ENCODE results near the gene CYP51A1.
"Not testable (repeated sequence)": the region's sequence is repeated elsewhere in the genome, so short reads cannot be mapped to it uniquely, and the experiment has no call there.

Gene CYP51A1

GRCh38 chr7:92119213-92119759 is 15.0 kb downstream of the CYP51A1 start:
- Histone ChIP-seq H3K9ac (ENCODE audit: low read length) (no peak overlapping the region), H3K27me3 (replicated peaks; ENCODE audit: control insufficient read depth, insufficient read depth, low read length) (no peaks in the 10 kb centered on the region), H3K4me3 (ENCODE audit: low read length) (no peak overlapping the region), H3K36me3 (ENCODE audit: control insufficient read depth, insufficient read depth, low read length, severe bottlenecking) (peaks cover 90% of the 10 kb centered on the region), H3K9me3 (ENCODE audit: control insufficient read depth, low read length) (peaks cover 7% of the 10 kb centered on the region), H3K4me1 (ENCODE audit: control insufficient read depth, insufficient read depth, low read length) (no peaks in the 10 kb centered on the region)
- no peak for DNase-seq (ENCODE audit: low read depth)

GRCh38 chr7:92116949-92117348 is 17.3 kb downstream of the CYP51A1 start:
- Histone ChIP-seq H3K4me1 (ENCODE audit: control insufficient read depth, insufficient read depth, low read length) (no peaks in the 10 kb centered on the region), H3K9ac (ENCODE audit: low read length) (no peak overlapping the region), H3K36me3 (ENCODE audit: control insufficient read depth, insufficient read depth, low read length, severe bottlenecking) (peaks cover 84% of the 10 kb centered on the region), H3K9me3 (ENCODE audit: control insufficient read depth, low read length) (peaks cover 5% of the 10 kb centered on the region), H3K27me3 (replicated peaks; ENCODE audit: control insufficient read depth, insufficient read depth, low read length) (no peaks in the 10 kb centered on the region), H3K4me3 (ENCODE audit: low read length) (no peak overlapping the region)
- DNase-seq (ENCODE audit: low read depth) = no peak

GRCh38 chr7:92115821-92116220 is 18.5 kb downstream of the CYP51A1 start:
- Histone ChIP-seq H3K27me3 (replicated peaks; ENCODE audit: control insufficient read depth, insufficient read depth, low read length) (no peaks in the 10 kb centered on the region), H3K9ac (ENCODE audit: low read length) (no peak overlapping the region), H3K36me3 (ENCODE audit: control insufficient read depth, insufficient read depth, low read length, severe bottlenecking) (peaks cover 84% of the 10 kb centered on the region), H3K9me3 (ENCODE audit: control insufficient read depth, low read length) (no peaks in the 10 kb centered on the region), H3K4me1 (ENCODE audit: control insufficient read depth, insufficient read depth, low read length) (no peaks in the 10 kb centered on the region), H3K4me3 (ENCODE audit: low read length) (no peak overlapping the region)
- DNase-seq (ENCODE audit: low read depth) = no peak

- Histone ChIP-seq H3K4me3 (ENCODE audit: low read length) (no peak overlapping the region), H3K9me3 (ENCODE audit: control insufficient read depth, low read length) (no peaks in the 10 kb centered on the region), H3K36me3 (ENCODE audit: control insufficient read depth, insufficient read depth, low read length, severe bottlenecking) (peaks cover 91% of the 10 kb centered on the region), H3K4me1 (ENCODE audit: control insufficient read depth, insufficient read depth, low read length) (no peaks in the 10 kb centered on the region), H3K27me3 (replicated peaks; ENCODE audit: control insufficient read depth, insufficient read depth, low read length) (no peaks in the 10 kb centered on the region), H3K9ac (ENCODE audit: low read length) (no peak overlapping the region)
- DNase-seq (ENCODE audit: low read depth) = no peak
Measured at GRCh38 chr7:92110857-92111256, 23.4 kb downstream of the CYP51A1 start.

- Histone ChIP-seq H3K4me1 (ENCODE audit: control insufficient read depth, insufficient read depth, low read length) (no peaks in the 10 kb centered on the region), H3K27me3 (replicated peaks; ENCODE audit: control insufficient read depth, insufficient read depth, low read length) (no peaks in the 10 kb centered on the region), H3K9me3 (ENCODE audit: control insufficient read depth, low read length) (no peaks in the 10 kb centered on the region), H3K9ac (ENCODE audit: low read length) (no peak overlapping the region), H3K36me3 (ENCODE audit: control insufficient read depth, insufficient read depth, low read length, severe bottlenecking) (peaks cover 83% of the 10 kb centered on the region), H3K4me3 (ENCODE audit: low read length) (no peak overlapping the region)
- no peak for DNase-seq (ENCODE audit: low read depth)
Measured at GRCh38 chr7:92108821-92109220, 25.5 kb downstream of the CYP51A1 start.

GRCh38 chr7:92102862-92103261 is 31.4 kb downstream of the CYP51A1 start:
- not testable (repeated sequence) for H3K4me3 ChIP-seq (ENCODE audit: low read length); H3K27me3 ChIP-seq (replicated peaks; ENCODE audit: control insufficient read depth, insufficient read depth, low read length); H3K9ac ChIP-seq (ENCODE audit: low read length); H3K9me3 ChIP-seq (ENCODE audit: control insufficient read depth, low read length); H3K4me1 ChIP-seq (ENCODE audit: control insufficient read depth, insufficient read depth, low read length)
- peaks cover 71% of the 10 kb centered on the region for H3K36me3 ChIP-seq (ENCODE audit: control insufficient read depth, insufficient read depth, low read length, severe bottlenecking)
- DNase-seq (ENCODE audit: low read depth) = peak; percentile 27

- Histone ChIP-seq H3K9ac (ENCODE audit: low read length) (no peak overlapping the region), H3K9me3 (ENCODE audit: control insufficient read depth, low read length) (no peaks in the 10 kb centered on the region), H3K27me3 (replicated peaks; ENCODE audit: control insufficient read depth, insufficient read depth, low read length) (no peaks in the 10 kb centered on the region), H3K4me3 (ENCODE audit: low read length) (no peak overlapping the region), H3K4me1 (ENCODE audit: control insufficient read depth, insufficient read depth, low read length) (no peaks in the 10 kb centered on the region), H3K36me3 (ENCODE audit: control insufficient read depth, insufficient read depth, low read length, severe bottlenecking) (peaks cover 69% of the 10 kb centered on the region)
- no peak for DNase-seq (ENCODE audit: low read depth)
Measured at GRCh38 chr7:92100534-92100933, 33.7 kb downstream of the CYP51A1 start.

GRCh38 chr7:92095380-92095779 is 38.9 kb downstream of the CYP51A1 start:
- Histone ChIP-seq H3K36me3 (ENCODE audit: control insufficient read depth, insufficient read depth, low read length, severe bottlenecking) (peaks cover 67% of the 10 kb centered on the region), H3K4me1 (ENCODE audit: control insufficient read depth, insufficient read depth, low read length) (no peaks in the 10 kb centered on the region), H3K4me3 (ENCODE audit: low read length) (no peak overlapping the region), H3K27me3 (replicated peaks; ENCODE audit: control insufficient read depth, insufficient read depth, low read length) (no peaks in the 10 kb centered on the region), H3K9me3 (ENCODE audit: control insufficient read depth, low read length) (no peaks in the 10 kb centered on the region), H3K9ac (ENCODE audit: low read length) (no peak overlapping the region)
- DNase-seq (ENCODE audit: low read depth) = no peak

- Histone ChIP-seq H3K36me3 (ENCODE audit: control insufficient read depth, insufficient read depth, low read length, severe bottlenecking) (peaks cover 66% of the 10 kb centered on the region), H3K4me3 (ENCODE audit: low read length) (no peak overlapping the region), H3K27me3 (replicated peaks; ENCODE audit: control insufficient read depth, insufficient read depth, low read length) (no peaks in the 10 kb centered on the region), H3K4me1 (ENCODE audit: control insufficient read depth, insufficient read depth, low read length) (no peaks in the 10 kb centered on the region), H3K9me3 (ENCODE audit: control insufficient read depth, low read length) (no peaks in the 10 kb centered on the region), H3K9ac (ENCODE audit: low read length) (no peak overlapping the region)
- DNase-seq (ENCODE audit: low read depth) = peak; percentile 22
Measured at GRCh38 chr7:92092210-92092609, 42.1 kb downstream of the CYP51A1 start.

- no peaks in the 10 kb centered on the region for H3K27me3 ChIP-seq (replicated peaks; ENCODE audit: control insufficient read depth, insufficient read depth, low read length)
- H3K36me3 ChIP-seq (ENCODE audit: control insufficient read depth, insufficient read depth, low read length, severe bottlenecking) = peaks cover 83% of the 10 kb centered on the region
- peaks cover 3% of the 10 kb centered on the region for H3K9me3 ChIP-seq (ENCODE audit: control insufficient read depth, low read length)
Measured at GRCh38 chr7:92088266-92088665, 46.0 kb downstream of the CYP51A1 start.

GRCh38 chr7:92083922-92084321 is 50.4 kb downstream of the CYP51A1 start:
- not testable (repeated sequence) for H3K27me3 ChIP-seq (replicated peaks; ENCODE audit: control insufficient read depth, insufficient read depth, low read length); H3K9ac ChIP-seq (ENCODE audit: low read length); H3K9me3 ChIP-seq (ENCODE audit: control insufficient read depth, low read length); H3K4me1 ChIP-seq (ENCODE audit: control insufficient read depth, insufficient read depth, low read length); H3K4me3 ChIP-seq (ENCODE audit: low read length); DNase-seq (ENCODE audit: low read depth)
- peaks cover 76% of the 10 kb centered on the region for H3K36me3 ChIP-seq (ENCODE audit: control insufficient read depth, insufficient read depth, low read length, severe bottlenecking)

More at GRCh38 chr7:92088266-92088665, 46.0 kb downstream of the CYP51A1 start:
- Histone ChIP-seq H3K4me3 (ENCODE audit: low read length) (no peak overlapping the region), H3K4me1 (ENCODE audit: control insufficient read depth, insufficient read depth, low read length) (no peaks in the 10 kb centered on the region), H3K9ac (ENCODE audit: low read length) (no peak overlapping the region)
- no peak for DNase-seq (ENCODE audit: low read depth)

- Histone ChIP-seq H3K4me1 (ENCODE audit: control insufficient read depth, insufficient read depth, low read length) (no peaks in the 10 kb centered on the region), H3K4me3 (ENCODE audit: low read length) (no peak overlapping the region), H3K9me3 (ENCODE audit: control insufficient read depth, low read length) (no peaks in the 10 kb centered on the region), H3K9ac (ENCODE audit: low read length) (no peak overlapping the region), H3K27me3 (replicated peaks; ENCODE audit: control insufficient read depth, insufficient read depth, low read length) (no peaks in the 10 kb centered on the region), H3K36me3 (ENCODE audit: control insufficient read depth, insufficient read depth, low read length, severe bottlenecking) (peaks cover 28% of the 10 kb centered on the region)
- DNase-seq (ENCODE audit: low read depth) = no peak
Measured at GRCh38 chr7:92076509-92076908, 57.8 kb downstream of the CYP51A1 start.
